ENCODE results near the gene TUBB. TPM values are rescaled to one million over a fixed set of nuclear protein-coding genes. Genes with fewer than 3 reads are reported as not detected.

Gene TUBB
- total RNA-seq, 1 experiment from 2014 or later = 742 TPM

- no peak for DNase-seq
- Mint-ChIP-seq H3K27me3 (ENCODE audit: insufficient read depth, unreplicated experiment) (no peaks in the 10 kb centered on the region), H3K27ac (ENCODE audit: unreplicated experiment) (no peak overlapping the region), H3K36me3 (ENCODE audit: insufficient read depth, unreplicated experiment) (peaks cover 46% of the 10 kb centered on the region), H3K9me3 (ENCODE audit: unreplicated experiment) (no peaks in the 10 kb centered on the region), H3K4me1 (ENCODE audit: low read depth, unreplicated experiment) (peaks cover 7% of the 10 kb centered on the region), H3K4me3 (ENCODE audit: unreplicated experiment) (no peak overlapping the region)
- Histone ChIP-seq H3K4me3 (ENCODE audit: low read depth, low read length) (no peak overlapping the region), H3K9me3 (no peaks in the 10 kb centered on the region), H3K27me3 (replicated peaks; ENCODE audit: control insufficient read depth, insufficient read depth, low read length) (no peaks in the 10 kb centered on the region), H3K4me1 (no peaks in the 10 kb centered on the region), H3K36me3 (ENCODE audit: control insufficient read depth, insufficient read depth, low read length) (no peaks in the 10 kb centered on the region)
- ChIA-PET POLR2A (interaction anchor here (0.6 to 0.8 kb wide), 2 partner anchors 51 to 52 kb away, joined by 3 read pairs; no protein-coding TSS in a partner anchor), CTCF (interaction anchor here (0.8 kb wide), 1 partner anchor 14 kb away, joined by 3 read pairs; no protein-coding TSS in a partner anchor)
- intact Hi-C loops (cut with micrococcal nuclease; ENCODE audit: unreplicated experiment) = no loop called here
- no peak for TF ChIP-seq CTCF (IDR thresholded peaks at IDR 0.05; ENCODE audit: insufficient read depth in 1 of 2, low read depth in 1 of 2, low read length in 1 of 2, severe bottlenecking in 1 of 2, unreplicated experiment in 1 of 2)
- no TSS peak for BruUV-seq (replicated peaks)
Measured at GRCh38 chr6:30703821-30704220, 16.3 kb upstream of the TUBB start.

- no peak overlapping the region for H3K27ac Mint-ChIP-seq (ENCODE audit: unreplicated experiment)
- no TSS peak for BruUV-seq (replicated peaks)
- H3K9me3 Mint-ChIP-seq (ENCODE audit: unreplicated experiment) = no peaks in the 10 kb centered on the region
- CTCF ChIA-PET = interaction anchor here (0.8 kb wide), 1 partner anchor 382 kb away, joined by 3 read pairs; no protein-coding TSS in a partner anchor
- Histone ChIP-seq H3K36me3 (ENCODE audit: control insufficient read depth, insufficient read depth, low read length) (no peaks in the 10 kb centered on the region; the same call in 1 of the 2 replicates), H3K4me3 (ENCODE audit: low read depth, low read length) (no peak overlapping the region), H3K27me3 (replicated peaks; ENCODE audit: control insufficient read depth, insufficient read depth, low read length) (no peaks in the 10 kb centered on the region), H3K4me1 (no peaks in the 10 kb centered on the region), H3K9me3 (no peaks in the 10 kb centered on the region)
- TF ChIP-seq CTCF (IDR thresholded peaks at IDR 0.05; ENCODE audit: insufficient read depth in 1 of 2, low read depth in 1 of 2, low read length in 1 of 2, severe bottlenecking in 1 of 2, unreplicated experiment in 1 of 2) = no peak
- POLR2A ChIA-PET = no interaction called here
- no peak overlapping the region for H3K4me3 Mint-ChIP-seq (ENCODE audit: unreplicated experiment)
- no peaks in the 10 kb centered on the region for H3K27me3 Mint-ChIP-seq (ENCODE audit: insufficient read depth, unreplicated experiment)
- DNase-seq = no peak
- peaks cover 37% of the 10 kb centered on the region for H3K36me3 Mint-ChIP-seq (ENCODE audit: insufficient read depth, unreplicated experiment)
- H3K4me1 Mint-ChIP-seq (ENCODE audit: low read depth, unreplicated experiment) = peaks cover 7% of the 10 kb centered on the region
- intact Hi-C loops (cut with micrococcal nuclease; ENCODE audit: unreplicated experiment) = no loop called here
Measured at GRCh38 chr6:30705620-30706019, 14.5 kb upstream of the TUBB start.

- Mint-ChIP-seq H3K4me3 (ENCODE audit: unreplicated experiment) (no peak overlapping the region), H3K27me3 (ENCODE audit: insufficient read depth, unreplicated experiment) (no peaks in the 10 kb centered on the region), H3K9me3 (ENCODE audit: unreplicated experiment) (no peaks in the 10 kb centered on the region), H3K27ac (ENCODE audit: unreplicated experiment) (no peak overlapping the region), H3K4me1 (ENCODE audit: low read depth, unreplicated experiment) (peaks cover 7% of the 10 kb centered on the region), H3K36me3 (ENCODE audit: insufficient read depth, unreplicated experiment) (peaks cover 53% of the 10 kb centered on the region)
- no peak for TF ChIP-seq CTCF (IDR thresholded peaks at IDR 0.05; ENCODE audit: insufficient read depth in 1 of 2, low read depth in 1 of 2, low read length in 1 of 2, severe bottlenecking in 1 of 2, unreplicated experiment in 1 of 2)
- Histone ChIP-seq H3K4me3 (ENCODE audit: low read depth, low read length) (no peak overlapping the region), H3K27me3 (replicated peaks; ENCODE audit: control insufficient read depth, insufficient read depth, low read length) (no peaks in the 10 kb centered on the region), H3K36me3 (ENCODE audit: control insufficient read depth, insufficient read depth, low read length) (peaks cover 1% of the 10 kb centered on the region; the same call in 1 of the 2 replicates), H3K4me1 (no peaks in the 10 kb centered on the region), H3K9me3 (no peaks in the 10 kb centered on the region)
- BruUV-seq (replicated peaks) = no TSS peak
- ChIA-PET POLR2A (interaction anchor here (0.5 kb wide), 1 partner anchor 93 kb away, joined by 21 read pairs; no protein-coding TSS in a partner anchor), CTCF (no interaction called here)
- intact Hi-C loops (cut with micrococcal nuclease; ENCODE audit: unreplicated experiment) = no loop called here
- no peak for DNase-seq
Measured at GRCh38 chr6:30707281-30707850, 12.8 kb upstream of the TUBB start.

Data from Caco-2 (cell line).